ENCODE data around the gene DPM2. TPM values are rescaled to one million over a fixed set of nuclear protein-coding genes. Genes with fewer than 3 reads are reported as not detected.

DPM2 gene
- total and polyA plus RNA-seq, 4 donors = 20.5 to 51.3 (median 50.9) TPM

- no peak for DNase-seq
- H3K27ac ChIP-seq (ENCODE audit: low read depth in 1 of 2, low read length in 1 of 2) = no peak overlapping the region
- no peak overlapping the region for H3K4me3 ChIP-seq
- peaks cover 15 to 40% (median 36%) of the 10 kb centered on the region in 4 donors for H3K36me3 ChIP-seq (ENCODE audit: control insufficient read depth in 4 of 4, insufficient read depth in 4 of 4, low read length in 4 of 4)
- 95 to 96% methylated on average over 8 of the region's 8 CpGs for WGBS, 2 donors
- no peak for TF ChIP-seq CTCF (IDR thresholded peaks at IDR 0.05; ENCODE audit: control extremely low read depth, extremely low read depth)
- H3K9me3 ChIP-seq (ENCODE audit: control insufficient read depth in 4 of 4, insufficient read depth in 3 of 4, low read length in 3 of 4) = peaks cover 0 to 11% (median 6%) of the 10 kb centered on the region in 4 donors
- no peak overlapping the region for H3K9ac ChIP-seq (ENCODE audit: insufficient read depth in 1 of 2, low read length in 2 of 2)
- ATAC-seq (ENCODE audit: insufficient read depth, low FRiP score) = no peak
- H3K27me3 ChIP-seq (ENCODE audit: control insufficient read depth in 3 of 3, insufficient read depth in 3 of 3, low read length in 2 of 3) = no peaks in the 10 kb centered on the region
- peaks cover 4 to 25% (median 8%) of the 10 kb centered on the region in 5 donors for H3K4me1 ChIP-seq (ENCODE audit: control insufficient read depth in 5 of 5, insufficient read depth in 5 of 5, low read length in 5 of 5)
These were observed 41.8 kb downstream of the DPM2 start for GRCh38 chr9:127895811-127896210.

- Histone ChIP-seq H3K4me1 (ENCODE audit: control insufficient read depth in 5 of 5, insufficient read depth in 5 of 5, low read length in 5 of 5) (peaks cover 3 to 16% (median 6%) of the 10 kb centered on the region in 5 donors), H3K27ac (ENCODE audit: low read depth in 1 of 2, low read length in 1 of 2) (no peak overlapping the region), H3K36me3 (ENCODE audit: control insufficient read depth in 4 of 4, insufficient read depth in 4 of 4, low read length in 4 of 4) (peaks cover 15 to 44% (median 41%) of the 10 kb centered on the region in 4 donors), H3K4me3 (no peak overlapping the region), H3K9ac (ENCODE audit: insufficient read depth in 1 of 2, low read length in 2 of 2) (no peak overlapping the region), H3K27me3 (ENCODE audit: control insufficient read depth in 3 of 3, insufficient read depth in 3 of 3, low read length in 2 of 3) (no peaks in the 10 kb centered on the region), H3K9me3 (ENCODE audit: control insufficient read depth in 4 of 4, insufficient read depth in 3 of 4, low read length in 3 of 4) (peaks cover 0 to 11% (median 6%) of the 10 kb centered on the region in 4 donors)
- no peak for TF ChIP-seq CTCF (IDR thresholded peaks at IDR 0.05; ENCODE audit: control extremely low read depth, extremely low read depth)
- 99% methylated on average over 4 of the region's 4 CpGs for WGBS, 2 donors
- DNase-seq = no peak
- ATAC-seq (ENCODE audit: insufficient read depth, low FRiP score) = no peak
These were observed 44.3 kb downstream of the DPM2 start for GRCh38 chr9:127893392-127893791.

- peaks cover 0 to 11% (median 6%) of the 10 kb centered on the region in 4 donors for H3K9me3 ChIP-seq (ENCODE audit: control insufficient read depth in 4 of 4, insufficient read depth in 3 of 4, low read length in 3 of 4)
- no peaks in the 10 kb centered on the region for H3K27me3 ChIP-seq (ENCODE audit: control insufficient read depth in 3 of 3, insufficient read depth in 3 of 3, low read length in 2 of 3)
- no peak for ATAC-seq (ENCODE audit: insufficient read depth, low FRiP score)
- peaks cover 15 to 47% (median 43%) of the 10 kb centered on the region in 4 donors for H3K36me3 ChIP-seq (ENCODE audit: control insufficient read depth in 4 of 4, insufficient read depth in 4 of 4, low read length in 4 of 4)
- no peak for TF ChIP-seq CTCF (IDR thresholded peaks at IDR 0.05; ENCODE audit: control extremely low read depth, extremely low read depth)
- H3K4me1 ChIP-seq (ENCODE audit: control insufficient read depth in 5 of 5, insufficient read depth in 5 of 5, low read length in 5 of 5) = peaks cover 2 to 14% (median 6%) of the 10 kb centered on the region in 5 donors
- H3K4me3 ChIP-seq = no peak overlapping the region
- 96 to 98% methylated on average over 6 of the region's 6 CpGs for WGBS, 2 donors
- DNase-seq = no peak
- H3K9ac ChIP-seq (ENCODE audit: insufficient read depth in 1 of 2, low read length in 2 of 2) = no peak overlapping the region
- no peak overlapping the region for H3K27ac ChIP-seq (ENCODE audit: low read depth in 1 of 2, low read length in 1 of 2)
These were observed 44.8 kb downstream of the DPM2 start for GRCh38 chr9:127892831-127893230.

GRCh38 chr9:127890053-127890452 lies 47.6 kb downstream of the DPM2 start:
- H3K4me1 ChIP-seq (ENCODE audit: control insufficient read depth in 5 of 5, insufficient read depth in 5 of 5, low read length in 5 of 5) = peaks cover 0 to 6% (median 0%) of the 10 kb centered on the region in 5 donors
- TF ChIP-seq CTCF (IDR thresholded peaks at IDR 0.05; ENCODE audit: control extremely low read depth, extremely low read depth) = no peak
- no peak overlapping the region for H3K9ac ChIP-seq (ENCODE audit: insufficient read depth in 1 of 2, low read length in 2 of 2)
- ATAC-seq (ENCODE audit: insufficient read depth, low FRiP score) = no peak
- H3K9me3 ChIP-seq (ENCODE audit: control insufficient read depth in 4 of 4, insufficient read depth in 3 of 4, low read length in 3 of 4) = peaks cover 0 to 9% (median 6%) of the 10 kb centered on the region in 4 donors
- no peak overlapping the region for H3K4me3 ChIP-seq
- H3K36me3 ChIP-seq (ENCODE audit: control insufficient read depth in 4 of 4, insufficient read depth in 4 of 4, low read length in 4 of 4) = peaks cover 19 to 58% (median 45%) of the 10 kb centered on the region in 4 donors
- no peaks in the 10 kb centered on the region for H3K27me3 ChIP-seq (ENCODE audit: control insufficient read depth in 3 of 3, insufficient read depth in 3 of 3, low read length in 2 of 3)
- no peak overlapping the region for H3K27ac ChIP-seq (ENCODE audit: low read depth in 1 of 2, low read length in 1 of 2)
- DNase-seq = no peak
- WGBS, 2 donors = 95 to 97% methylated on average over 3 of the region's 3 CpGs
